Ovary (tissue), 9 donors: ENCODE results near the gene SPRYD4. TPM values are rescaled to one million over a fixed set of nuclear protein-coding genes. Genes with fewer than 3 reads are reported as not detected.

ENCODE experiments used
- DNase-seq, 5 donors: peaks; one replicate each; pipeline ENCODE4 v3.0.0-alpha.2; 2019 to 2020
- H3K27ac ChIP-seq, 2 donors: fragments of 200-600 bp; one replicate each; pipeline versions ENCODE4 v1.5.1 to v1.8.0; 2019 to 2022
- H3K27me3 ChIP-seq: fragments of 200-600 bp; one replicate; pipeline ENCODE4 v1.8.0; 2022
- H3K36me3 ChIP-seq: fragments of 200-600 bp; sonication (generic); one replicate; pipeline ENCODE4 v1.5.1; 2019
- H3K4me1 ChIP-seq: one replicate; pipeline ENCODE4 v1.8.1; 2013; ENCODE audit warnings: mild to moderate bottlenecking, moderate library complexity; ENCODE audit not compliant: insufficient read depth
- H3K4me3 ChIP-seq: fragments of 200-600 bp; sonication (generic); one replicate; pipeline ENCODE4 v1.5.1; 2017
- H3K9me3 ChIP-seq, 2 donors: fragments of 200-600 bp in 1 of 2; sonication (generic) in 1 of 2; one replicate each; pipeline versions ENCODE4 v1.5.1 to v1.8.1; 2013 to 2019; ENCODE audit warnings: mild to moderate bottlenecking in 1 of 2, moderate library complexity in 1 of 2
- EP300 ChIP-seq: sonication (generic); formaldehyde crosslinking; IDR thresholded peaks from one replicate; pipeline ENCODE4 v1.6.1; 2017; ENCODE audit warnings: antibody characterized with exemption
- POLR2A ChIP-seq: fragments of 450-650 bp; IDR thresholded peaks from one replicate; pipeline ENCODE4 v1.6.1; 2017; ENCODE audit warnings: antibody characterized with exemption, mild to moderate bottlenecking, moderate library complexity
- WGBS, 3 donors: extraction: QIAGEN DNeasy Blood & Tissue Kit in 1 of 3; methylation state at CpG; one replicate each; pipeline versions ENCODE4 v1.1.5 to v1.1.7; 2013 to 2017; 5-methylcytosine and 5-hydroxymethylcytosine counted together
- intact Hi-C, 4 donors: fragments of 100-400 bp; cut with DNase I; formaldehyde crosslinking; loops; one replicate each; pipeline versions ENCODE4 v1.11.0 to v1.15.1; 2022 to 2023
- polyA plus RNA-seq, 2 donors: library from polyadenylated mRNA; stranded (reverse); fragments of 200-250 nt in 1 of 2; fragments of 350-450 nt in 1 of 2; fragmentation: Illumina TruSeq in 1 of 2; extraction: RNeasy Lipid Tissue Mini Kit (QIAGEN cat#74804) in 1 of 2; gene quantifications; one replicate each; pipeline ENCODE4 v1.2.3, GENCODE V29; 2013 to 2014
- total RNA-seq, 7 donors: library from RNA; depleted of rRNA in 2 of 7; stranded (reverse); fragments of >200 nt in 2 of 7; fragmentation: NEBNext Ultra II Directional in 3 of 7; extraction: Animal tissue kit (Norgen Biotek cat#: 25700) in 3 of 7; gene quantifications; one replicate each; pipeline versions ENCODE4 v1.1.0 to v1.2.4, GENCODE V29; 2016 to 2023
- TF ChIP-seq, protein P1 (sequence below), 3 donors: fragments of 450-650 bp in 2 of 3; fragments of 200-600 bp in 1 of 3; IDR thresholded peaks; one replicate each; pipeline versions ENCODE4 v1.5.1 to v1.8.0; 2016 to 2022; ENCODE audit warnings: antibody characterized with exemption in 3 of 3, mild to moderate bottlenecking in 1 of 3
- donor health status: DM: no; HTN: no; CAD: no; lungs with moderate emphysema.
- donor health status: DM: no; HTN: no; CAD: no.
- donor health status: Bipolar disorder and iron deficiency.
- donor health status: DM: yes; HTN: yes; CAD: no.
- donor health status: DM: no; HTN: no; CAD: no.
- donor health status: DM: yes; HTN: yes; CAD: no.

SPRYD4 gene
- total and polyA plus RNA-seq, 9 donors, result 1.4 to 4.1 (median 2.7) TPM

DNA sequence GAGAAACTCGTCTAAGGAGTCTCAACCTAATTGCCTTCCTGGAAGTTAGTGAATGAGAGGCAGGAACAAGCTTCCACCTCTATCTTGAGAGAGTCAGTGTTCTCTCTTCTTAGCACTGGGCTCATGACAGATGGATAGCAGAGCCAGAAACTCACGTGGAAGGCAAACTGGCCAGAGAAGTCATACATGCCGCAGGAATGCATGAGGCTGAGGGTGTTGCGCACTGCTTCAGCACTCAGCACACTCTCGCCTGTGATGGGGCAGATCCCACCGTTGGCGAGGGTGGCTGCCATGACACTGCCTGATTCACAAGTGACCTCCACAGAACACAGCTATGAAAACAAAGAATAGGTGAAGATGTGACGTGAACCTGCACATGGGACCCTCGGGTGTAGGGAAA is 6.0 kb downstream of the SPRYD4 start:
- no peak for DNase-seq
- Histone ChIP-seq H3K36me3 (no peaks in the 10 kb centered on the region), H3K4me3 (no peak overlapping the region), H3K27me3 (no peaks in the 10 kb centered on the region), H3K4me1 (no peaks in the 10 kb centered on the region), H3K9me3 (no peaks in the 10 kb centered on the region), H3K27ac (no peak overlapping the region)
- WGBS, 3 donors, result 86 to 91% (median 89%) methylated on average over 9 of the region's 9 CpGs
- intact Hi-C loops, result no loop called here
- no peak for TF ChIP-seq EP300
- TF ChIP-seq, protein P1, sequence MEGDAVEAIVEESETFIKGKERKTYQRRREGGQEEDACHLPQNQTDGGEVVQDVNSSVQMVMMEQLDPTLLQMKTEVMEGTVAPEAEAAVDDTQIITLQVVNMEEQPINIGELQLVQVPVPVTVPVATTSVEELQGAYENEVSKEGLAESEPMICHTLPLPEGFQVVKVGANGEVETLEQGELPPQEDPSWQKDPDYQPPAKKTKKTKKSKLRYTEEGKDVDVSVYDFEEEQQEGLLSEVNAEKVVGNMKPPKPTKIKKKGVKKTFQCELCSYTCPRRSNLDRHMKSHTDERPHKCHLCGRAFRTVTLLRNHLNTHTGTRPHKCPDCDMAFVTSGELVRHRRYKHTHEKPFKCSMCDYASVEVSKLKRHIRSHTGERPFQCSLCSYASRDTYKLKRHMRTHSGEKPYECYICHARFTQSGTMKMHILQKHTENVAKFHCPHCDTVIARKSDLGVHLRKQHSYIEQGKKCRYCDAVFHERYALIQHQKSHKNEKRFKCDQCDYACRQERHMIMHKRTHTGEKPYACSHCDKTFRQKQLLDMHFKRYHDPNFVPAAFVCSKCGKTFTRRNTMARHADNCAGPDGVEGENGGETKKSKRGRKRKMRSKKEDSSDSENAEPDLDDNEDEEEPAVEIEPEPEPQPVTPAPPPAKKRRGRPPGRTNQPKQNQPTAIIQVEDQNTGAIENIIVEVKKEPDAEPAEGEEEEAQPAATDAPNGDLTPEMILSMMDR (IDR thresholded peaks at IDR 0.05), result no peak
- no peak for TF ChIP-seq POLR2A

DNA sequence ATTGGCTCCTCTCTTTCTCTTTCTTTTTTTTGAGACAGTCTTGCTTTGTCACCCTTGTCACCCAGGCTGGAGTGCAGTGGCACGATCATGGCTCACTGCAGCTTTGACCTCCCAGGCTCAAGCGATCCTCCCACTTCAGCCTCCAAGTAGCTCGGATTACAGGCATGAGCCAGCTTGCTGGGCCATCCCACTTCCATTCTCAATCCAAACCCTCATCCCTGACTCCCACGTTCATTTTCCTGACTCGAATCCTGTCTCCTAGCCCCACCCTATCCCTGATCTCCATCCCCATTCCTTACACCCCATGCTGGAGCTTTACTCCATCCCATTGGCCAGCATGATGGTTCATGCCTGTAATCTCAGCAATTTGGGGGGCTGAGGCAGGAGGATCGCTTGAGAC is 7.8 kb downstream of the SPRYD4 start:
- no peak overlapping the region for H3K4me3 ChIP-seq
- TF ChIP-seq EP300, result no peak
- intact Hi-C loops, result no loop called here
- H3K9me3 ChIP-seq, result no peaks in the 10 kb centered on the region
- no peaks in the 10 kb centered on the region for H3K4me1 ChIP-seq
- no peak for DNase-seq
- no peaks in the 10 kb centered on the region for H3K27me3 ChIP-seq
- no peak overlapping the region for H3K27ac ChIP-seq
- H3K36me3 ChIP-seq, result no peaks in the 10 kb centered on the region
- 65 to 72% (median 66%) methylated on average over 6 of the region's 6 CpGs for WGBS, 3 donors

DNA sequence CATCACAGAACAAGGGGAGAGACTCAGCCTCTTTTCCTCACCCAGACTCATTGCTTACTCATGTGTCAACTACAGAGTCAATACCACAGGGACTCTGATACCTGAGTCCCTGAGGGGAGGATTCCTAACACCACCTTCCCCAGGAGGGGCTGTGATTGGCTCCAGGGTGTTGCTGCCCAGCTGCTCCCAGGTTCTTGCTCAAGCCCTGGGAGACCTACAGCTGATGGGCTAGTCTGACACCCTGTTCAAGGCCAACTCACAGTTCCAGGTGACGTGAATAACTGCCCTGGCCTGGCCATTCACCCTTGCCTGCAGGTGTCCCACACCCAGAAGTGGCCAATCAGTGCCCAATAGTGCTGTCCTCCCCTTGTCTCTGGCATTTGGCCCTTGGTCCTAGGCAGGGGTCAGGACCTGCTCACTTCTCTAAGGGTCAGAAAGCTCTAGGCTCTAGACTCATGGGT is 8.6 kb downstream of the SPRYD4 start:
- Histone ChIP-seq H3K27ac (no peak overlapping the region), H3K4me3 (no peak overlapping the region), H3K9me3 (no peaks in the 10 kb centered on the region), H3K36me3 (no peaks in the 10 kb centered on the region), H3K4me1 (no peaks in the 10 kb centered on the region), H3K27me3 (no peaks in the 10 kb centered on the region)
- WGBS, 3 donors, result 78 to 100% (median 83%) methylated on average over 1 of the region's 1 CpG
- intact Hi-C loops, result no loop called here
- TF ChIP-seq POLR2A (no peak), EP300 (no peak)
- TF ChIP-seq, protein P1 (IDR thresholded peaks at IDR 0.05), result no peak
- DNase-seq, result no peak

- no peaks in the 10 kb centered on the region for H3K27me3 ChIP-seq
- DNase-seq, result no peak
- no peaks in the 10 kb centered on the region for H3K9me3 ChIP-seq
- no peaks in the 10 kb centered on the region for H3K36me3 ChIP-seq
- H3K27ac ChIP-seq, result no peak overlapping the region
- TF ChIP-seq, protein P1 (IDR thresholded peaks at IDR 0.05), result no peak
- no peak for TF ChIP-seq POLR2A
- no peak for TF ChIP-seq EP300
- 74 to 88% (median 85%) methylated on average over 6 of the region's 6 CpGs for whole genome bisulfite sequencing, 3 donors
- intact Hi-C loops, result no loop called here
- no peaks in the 10 kb centered on the region for H3K4me1 ChIP-seq
- H3K4me3 ChIP-seq, result no peak overlapping the region
Observed at GRCh38 chr12:56477521-56478225, 9.3 kb downstream of the SPRYD4 start.

GRCh38 chr12:56479625-56480024 is 11.2 kb downstream of the SPRYD4 start:
- no peak for DNase-seq
- no peaks in the 10 kb centered on the region for H3K4me1 ChIP-seq
- TF ChIP-seq, protein P1 (IDR thresholded peaks at IDR 0.05), result no peak
- TF ChIP-seq EP300 (no peak), POLR2A (no peak)
- 91 to 95% (median 95%) methylated on average over 7 of the region's 7 CpGs for WGBS, 3 donors
- H3K9me3 ChIP-seq, result no peaks in the 10 kb centered on the region
- H3K27ac ChIP-seq, result no peak overlapping the region
- H3K36me3 ChIP-seq, result no peaks in the 10 kb centered on the region
- H3K4me3 ChIP-seq, result no peak overlapping the region
- intact Hi-C loops, result no loop called here
- no peaks in the 10 kb centered on the region for H3K27me3 ChIP-seq
